IMR-90 (cell line): ENCODE measurements around the gene ANKRD55. TPM values are rescaled to one million over a fixed set of nuclear protein-coding genes. Genes with fewer than 3 reads are reported as not detected.
A peak's percentile ranks its signal among the peaks of the same experiment; 100 is the strongest.

Experiments used
- ATAC-seq: fragments of 200-7000 bp; cut with Tn5 transposase; 2 replicates; pipeline ENCODE4 v1.9.1; 2020; ENCODE audit warnings: low read depth, mild to moderate bottlenecking, moderate library complexity
- BruUV-seq: library from RNA; stranded (reverse); fragments of 400-500 nt; replicated peaks from 2 replicates; lab custom pipeline; 2021; lab: Mats Ljungman, UMichigan
- CTCF ChIA-PET: fragments of 300-600 bp; formaldehyde crosslinking; extraction: SDS; loops from one replicate; lab custom pipeline; 2021; ENCODE audit warnings: antibody characterized with exemption; lab: Yijun Ruan, JAX
- POLR2A ChIA-PET: fragments of 300-600 bp; sonication (Branson Sonifier 250); formaldehyde crosslinking; loops from one replicate; lab custom pipeline; 2022; ENCODE audit warnings: antibody characterized with exemption; ENCODE audit not compliant: unreplicated experiment; lab: Charles Lee
- DNase-seq: peaks from one replicate; pipeline ENCODE4 v3.0.0; 2013
- H2AFZ ChIP-seq: replicated peaks from 2 replicates; pipeline ENCODE3; 2013; ENCODE audit warnings: low read length, mild to moderate bottlenecking; ENCODE audit not compliant: poor library complexity
- H2AK5ac ChIP-seq: 2 replicates; pipeline ENCODE4 v1.6.1; 2013; ENCODE audit warnings: low read depth, low read length, inconsistent platforms
- H2AK9ac ChIP-seq: replicated peaks from 2 replicates; pipeline ENCODE3; 2013; ENCODE audit warnings: mild to moderate bottlenecking, low read depth, low read length, moderate library complexity; ENCODE audit not compliant: poor library complexity
- H2BK120ac ChIP-seq: 2 replicates; pipeline ENCODE4 v1.6.1; 2013; ENCODE audit warnings: low read depth, low read length, inconsistent platforms
- H2BK15ac ChIP-seq: 3 replicates; pipeline ENCODE4 v1.6.1; 2013; ENCODE audit warnings: low read depth, low read length, inconsistent platforms
- H2BK20ac ChIP-seq: 2 replicates; pipeline ENCODE4 v1.6.1; 2013; ENCODE audit warnings: low read depth, mild to moderate bottlenecking, inconsistent platforms, low read length, moderate library complexity
- H2BK5ac ChIP-seq: 2 replicates; pipeline ENCODE4 v1.6.1; 2013; ENCODE audit warnings: mild to moderate bottlenecking, low read depth, low read length, inconsistent platforms; ENCODE audit not compliant: poor library complexity, severe bottlenecking
- H3K14ac ChIP-seq: replicated peaks from 2 replicates; pipeline ENCODE4 v1.6.1; 2013; ENCODE audit warnings: low read depth, low read length, inconsistent platforms
- H3K18ac ChIP-seq: 2 replicates; pipeline ENCODE4 v1.6.1; 2013; ENCODE audit warnings: low read depth, low read length, control low read depth
- H3K23ac ChIP-seq: 2 replicates; pipeline ENCODE4 v1.6.1; 2013; ENCODE audit warnings: low read depth, low read length, inconsistent platforms
- H3K27ac ChIP-seq: 2 replicates; pipeline ENCODE4 v1.5.1; 2013; ENCODE audit warnings: mild to moderate bottlenecking, control low read depth, low read length; ENCODE audit not compliant: insufficient read depth
- H3K27me3 ChIP-seq: 2 replicates; pipeline ENCODE4 v1.6.1; 2013; ENCODE audit warnings: low read length; ENCODE audit not compliant: control insufficient read depth, insufficient read depth
- H3K36me3 ChIP-seq: 2 replicates; pipeline ENCODE4 v1.6.1; 2013; ENCODE audit warnings: low read length, mixed read lengths; ENCODE audit not compliant: control insufficient read depth, insufficient read depth
- H3K4ac ChIP-seq: 2 replicates; pipeline ENCODE4 v1.6.1; 2013; ENCODE audit warnings: low read depth, low read length, inconsistent platforms
- H3K4me1 ChIP-seq: 2 replicates; pipeline ENCODE4 v1.6.1; 2013; ENCODE audit warnings: low read length, mixed read lengths; ENCODE audit not compliant: control insufficient read depth, insufficient read depth
- H3K4me2 ChIP-seq: 2 replicates; pipeline ENCODE4 v1.6.1; 2013; ENCODE audit warnings: low read depth, mild to moderate bottlenecking, control low read depth, low read length, moderate library complexity
- H3K4me3 ChIP-seq: 2 replicates; pipeline ENCODE4 v1.5.1; 2013; ENCODE audit warnings: low read depth, mild to moderate bottlenecking, control low read depth, low read length, moderate library complexity; ENCODE audit not compliant: insufficient read depth
- H3K56ac ChIP-seq: 2 replicates; pipeline ENCODE4 v1.6.1; 2013; ENCODE audit warnings: low read length, inconsistent platforms; ENCODE audit not compliant: insufficient read depth; ENCODE audit errors: extremely low read depth
- H3K79me1 ChIP-seq, 2 experiments: 2 replicates each; pipeline ENCODE4 v1.6.1; 2013; ENCODE audit warnings: low read length in 2 of 2, inconsistent platforms in 1 of 2, low read depth in 1 of 2
- H3K9ac ChIP-seq: 2 replicates; pipeline ENCODE4 v1.6.1; 2013; ENCODE audit warnings: low read depth, low read length, control low read depth
- H3K9me1 ChIP-seq: 2 replicates; pipeline ENCODE4 v1.6.1; 2013; ENCODE audit warnings: low read length, inconsistent platforms; ENCODE audit not compliant: insufficient read depth
- H3K9me3 ChIP-seq: 2 replicates; pipeline ENCODE4 v1.6.1; 2013; ENCODE audit warnings: low read length; ENCODE audit not compliant: control insufficient read depth, insufficient read depth
- H4K20me1 ChIP-seq: 2 replicates; pipeline ENCODE4 v1.6.1; 2013; ENCODE audit warnings: low read length, inconsistent platforms; ENCODE audit not compliant: insufficient read depth
- H4K5ac ChIP-seq: 2 replicates; pipeline ENCODE4 v1.6.1; 2013; ENCODE audit warnings: mild to moderate bottlenecking, low read depth, low read length, control low read depth
- H4K8ac ChIP-seq, 2 experiments: 2 replicates each; pipeline ENCODE4 v1.6.1; 2013; ENCODE audit warnings: low read depth in 2 of 2, low read length in 2 of 2, control low read depth in 1 of 2, inconsistent platforms in 1 of 2
- H4K91ac ChIP-seq: 2 replicates; pipeline ENCODE4 v1.6.1; 2013; ENCODE audit warnings: low read depth, low read length, inconsistent platforms; ENCODE audit not compliant: insufficient read depth
- BHLHE40 ChIP-seq: fragments of 150-350 bp; IDR thresholded peaks from 2 replicates; pipeline ENCODE4 v1.6.1; 2016; ENCODE audit warnings: mild to moderate bottlenecking, low read depth, low read length
- CEBPB ChIP-seq: IDR thresholded peaks from 2 replicates; pipeline ENCODE4 v1.6.1; 2012; ENCODE audit warnings: low read depth, low read length, improper control_type of control experiment
- CHD1 ChIP-seq: IDR thresholded peaks from 2 replicates; pipeline ENCODE4 v1.6.1; 2012; ENCODE audit warnings: low read depth, low read length, improper control_type of control experiment
- FOS ChIP-seq: fragments of 150-350 bp; IDR thresholded peaks from 2 replicates; pipeline ENCODE4 v1.6.1; 2016; ENCODE audit warnings: low read depth, low read length
- MAFK ChIP-seq: IDR thresholded peaks from 2 replicates; pipeline ENCODE4 v1.6.1; 2012; ENCODE audit warnings: low read depth, low read length, improper control_type of control experiment
- MAZ ChIP-seq: IDR thresholded peaks from 2 replicates; pipeline ENCODE4 v1.6.1; 2012; ENCODE audit warnings: low read depth, mild to moderate bottlenecking, low read length, improper control_type of control experiment, moderate library complexity, borderline replicate concordance
- MXI1 ChIP-seq: IDR thresholded peaks from 2 replicates; pipeline ENCODE4 v1.6.1; 2012; ENCODE audit warnings: low read depth, mild to moderate bottlenecking, low read length, moderate library complexity, borderline replicate concordance
- NFE2L2 ChIP-seq: fragments of 150-350 bp; IDR thresholded peaks from 2 replicates; pipeline ENCODE4 v1.6.1; 2016; ENCODE audit warnings: low read depth, mild to moderate bottlenecking, low read length
- POLR2A ChIP-seq: IDR thresholded peaks from 2 replicates; pipeline ENCODE4 v1.6.1; 2012; ENCODE audit warnings: mild to moderate bottlenecking, low read depth, low read length
- RAD21 ChIP-seq: IDR thresholded peaks from 2 replicates; pipeline ENCODE4 v1.6.1; 2012; ENCODE audit warnings: low read length, improper control_type of control experiment
- RCOR1 ChIP-seq: IDR thresholded peaks from 2 replicates; pipeline ENCODE4 v1.6.1; 2012; ENCODE audit warnings: mild to moderate bottlenecking, low read length, improper control_type of control experiment; ENCODE audit not compliant: insufficient replicate concordance
- RFX5 ChIP-seq: IDR thresholded peaks from 2 replicates; pipeline ENCODE4 v1.8.0; 2012; ENCODE audit warnings: low read depth, mild to moderate bottlenecking, low read length, moderate library complexity
- SMC3 ChIP-seq: fragments of 150-350 bp; IDR thresholded peaks from 2 replicates; pipeline ENCODE4 v1.6.1; 2016; ENCODE audit warnings: low read depth, mild to moderate bottlenecking, antibody characterized with exemption, low read length, moderate library complexity
- USF2 ChIP-seq: fragments of 150-350 bp; IDR thresholded peaks from 2 replicates; pipeline ENCODE4 v1.6.1; 2017; ENCODE audit warnings: mild to moderate bottlenecking, antibody characterized with exemption, low read length, low read depth
- WGBS, 2 experiments: methylation state at CpG; one replicate each; pipeline versions ENCODE4 v1.1.5 to v1.1.7; 2013; ENCODE audit warnings: missing lambda C conversion rate in 2 of 2; ENCODE audit not compliant: insufficient read length in 1 of 2; ENCODE audit errors: extremely low coverage in 2 of 2; 5-methylcytosine and 5-hydroxymethylcytosine counted together
- dilution Hi-C: fragments of 300-500 bp; cut with HindIII; formaldehyde crosslinking; loops from one replicate; pipeline ENCODE4 v1.14.3; 2018; ENCODE audit warnings: low sequenced_read_pairs; ENCODE audit not compliant: unreplicated experiment
- in situ Hi-C: fragments of 300-500 bp; cut with MboI; formaldehyde crosslinking; loops from 3 replicates; pipeline ENCODE4 v1.14.3; 2019; ENCODE audit warnings: low sequenced_read_pairs, inconsistent platforms, mixed read lengths
- intact Hi-C: fragments of 100-400 bp; cut with micrococcal nuclease; formaldehyde crosslinking; loops from 2 replicates; pipeline ENCODE4 v1.10.0; 2022
- polyA plus RNA-seq, 3 experiments: library from polyadenylated mRNA; depleted of rRNA; stranded (reverse); fragments of >200 nt; gene quantifications; 2 replicates each; pipeline ENCODE4 v1.2.3, GENCODE V29; 2012; ENCODE audit warnings: low replicate concordance in 1 of 3
- total RNA-seq: library from RNA; depleted of rRNA; stranded (reverse); fragments of >200 nt; gene quantifications from 2 replicates; pipeline ENCODE4 v1.2.3, GENCODE V29; 2012
- TF ChIP-seq, protein P1 (sequence below): fragments of 150-350 bp; IDR thresholded peaks from 2 replicates; pipeline ENCODE4 v1.6.1; 2016; ENCODE audit warnings: low read depth, mild to moderate bottlenecking, low read length, moderate library complexity, borderline replicate concordance
- TF ChIP-seq, protein P2 (sequence below): conservative IDR thresholded peaks from 2 replicates; pipeline ENCODE4 v1.5.1; 2012; ENCODE audit warnings: mild to moderate bottlenecking, low read depth, low read length, improper control_type of control experiment

Gene ANKRD55
- total and polyA plus RNA-seq, 2 of the 4 experiments (the other 2 are of a cell fraction): not detected

DNA sequence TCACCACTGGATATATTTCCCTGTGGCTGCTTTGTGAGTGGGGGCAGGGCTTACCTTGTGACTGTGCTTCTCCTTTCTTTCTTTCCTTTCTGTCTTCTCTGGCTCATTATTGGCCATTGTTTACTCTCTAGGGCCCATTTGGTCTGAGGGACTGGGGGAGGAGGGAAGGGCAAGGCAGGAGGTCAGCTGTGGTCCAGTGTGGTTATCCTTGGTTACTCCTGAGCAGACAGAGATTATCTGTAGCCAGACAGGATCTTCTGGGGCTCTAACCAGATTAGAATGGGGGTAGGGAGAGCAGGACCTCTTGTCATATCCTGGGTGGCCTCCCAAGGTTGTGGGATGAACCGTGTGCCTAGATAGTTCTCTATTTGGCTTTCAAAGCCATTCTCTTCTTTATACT lies 71.2 kb downstream of the ANKRD55 start:
- dilution Hi-C loops (no loop called here), intact Hi-C loops (no loop called here), in situ Hi-C loops (no loop called here)
- Histone ChIP-seq H3K9me3 (no peaks in the 10 kb centered on the region), H2BK20ac (peak overlapping the region; percentile 16; the same call in 1 of the 2 replicates), H4K91ac (no peak overlapping the region), H3K4me1 (peaks cover 17% of the 10 kb centered on the region), H3K14ac (peak overlapping the region; percentile 75), H3K18ac (peak overlapping the region; percentile 28), H4K5ac (no peak overlapping the region; the same call in 1 of the 2 replicates), H3K79me1 (no peaks in the 10 kb centered on the region), H3K9me1 (peaks cover 4% of the 10 kb centered on the region), H2BK5ac (no peak overlapping the region), H3K36me3 (no peaks in the 10 kb centered on the region), H4K8ac (no peak overlapping the region), H3K23ac (no peak overlapping the region), H2BK120ac (peak overlapping the region; percentile 50), H3K4me2 (no peak overlapping the region), H3K9ac (no peak overlapping the region), H3K4ac (peak overlapping the region; percentile 61), H2AK5ac (peak overlapping the region; percentile 66), H3K4me3 (no peak overlapping the region), H4K20me1 (no peaks in the 10 kb centered on the region), H3K56ac (no peak overlapping the region), H3K27me3 (no peaks in the 10 kb centered on the region), H2AFZ (peak overlapping the region; percentile 45), H2AK9ac (no peak overlapping the region), H3K27ac (no peak overlapping the region), H2BK15ac (peak overlapping the region; percentile 50; the same call in 1 of the 3 replicates)
- BruUV-seq: no TSS peak
- TF ChIP-seq MXI1 (no peak), FOS (no peak), MAFK (no peak), POLR2A (no peak), BHLHE40 (no peak), MAZ (no peak), CEBPB (no peak), RCOR1 (no peak), NFE2L2 (no peak), CHD1 (no peak), RAD21 (no peak), USF2 (no peak), RFX5 (no peak), SMC3 (no peak)
- TF ChIP-seq, protein P1, sequence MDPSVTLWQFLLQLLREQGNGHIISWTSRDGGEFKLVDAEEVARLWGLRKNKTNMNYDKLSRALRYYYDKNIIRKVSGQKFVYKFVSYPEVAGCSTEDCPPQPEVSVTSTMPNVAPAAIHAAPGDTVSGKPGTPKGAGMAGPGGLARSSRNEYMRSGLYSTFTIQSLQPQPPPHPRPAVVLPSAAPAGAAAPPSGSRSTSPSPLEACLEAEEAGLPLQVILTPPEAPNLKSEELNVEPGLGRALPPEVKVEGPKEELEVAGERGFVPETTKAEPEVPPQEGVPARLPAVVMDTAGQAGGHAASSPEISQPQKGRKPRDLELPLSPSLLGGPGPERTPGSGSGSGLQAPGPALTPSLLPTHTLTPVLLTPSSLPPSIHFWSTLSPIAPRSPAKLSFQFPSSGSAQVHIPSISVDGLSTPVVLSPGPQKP: no peak
- TF ChIP-seq, protein P2, sequence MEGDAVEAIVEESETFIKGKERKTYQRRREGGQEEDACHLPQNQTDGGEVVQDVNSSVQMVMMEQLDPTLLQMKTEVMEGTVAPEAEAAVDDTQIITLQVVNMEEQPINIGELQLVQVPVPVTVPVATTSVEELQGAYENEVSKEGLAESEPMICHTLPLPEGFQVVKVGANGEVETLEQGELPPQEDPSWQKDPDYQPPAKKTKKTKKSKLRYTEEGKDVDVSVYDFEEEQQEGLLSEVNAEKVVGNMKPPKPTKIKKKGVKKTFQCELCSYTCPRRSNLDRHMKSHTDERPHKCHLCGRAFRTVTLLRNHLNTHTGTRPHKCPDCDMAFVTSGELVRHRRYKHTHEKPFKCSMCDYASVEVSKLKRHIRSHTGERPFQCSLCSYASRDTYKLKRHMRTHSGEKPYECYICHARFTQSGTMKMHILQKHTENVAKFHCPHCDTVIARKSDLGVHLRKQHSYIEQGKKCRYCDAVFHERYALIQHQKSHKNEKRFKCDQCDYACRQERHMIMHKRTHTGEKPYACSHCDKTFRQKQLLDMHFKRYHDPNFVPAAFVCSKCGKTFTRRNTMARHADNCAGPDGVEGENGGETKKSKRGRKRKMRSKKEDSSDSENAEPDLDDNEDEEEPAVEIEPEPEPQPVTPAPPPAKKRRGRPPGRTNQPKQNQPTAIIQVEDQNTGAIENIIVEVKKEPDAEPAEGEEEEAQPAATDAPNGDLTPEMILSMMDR: no peak
- ChIA-PET CTCF (no interaction called here), POLR2A (no interaction called here)
- WGBS, 2 experiments: no CpG with 5 or more reads among the region's 1 CpG
- ATAC-seq: no peak
- DNase-seq: no peak
